Muscle layer of duodenum (tissue), 2 donors: ENCODE measurements around the gene SLC43A1.
"Not testable (repeated sequence)": the region's sequence is repeated elsewhere in the genome, so short reads cannot be mapped to it uniquely, and the experiment has no call there.

ENCODE experiments used
- H3K27ac ChIP-seq: one replicate; pipeline ENCODE4 v1.7.0; 2013; ENCODE audit warnings: mild to moderate bottlenecking, low read length
- H3K27me3 ChIP-seq: one replicate; pipeline ENCODE4 v1.7.0; 2013; ENCODE audit warnings: low read depth, mild to moderate bottlenecking, control low read depth, low read length
- H3K36me3 ChIP-seq, 2 donors: one replicate each; pipeline ENCODE4 v1.7.0; 2013; ENCODE audit warnings: low read length in 2 of 2, control low read depth in 1 of 2, mild to moderate bottlenecking in 1 of 2; ENCODE audit not compliant: insufficient read depth in 2 of 2, control insufficient read depth in 1 of 2
- H3K4me1 ChIP-seq, 2 donors: one replicate each; pipeline ENCODE4 v1.7.0; 2013; ENCODE audit warnings: low read length in 2 of 2, mild to moderate bottlenecking in 2 of 2, control low read depth in 1 of 2, moderate library complexity in 1 of 2; ENCODE audit not compliant: insufficient read depth in 2 of 2, control insufficient read depth in 1 of 2
- H3K4me3 ChIP-seq, 2 donors: one replicate each; pipeline ENCODE4 v1.7.0; 2013; ENCODE audit warnings: low read length in 2 of 2, low read depth in 1 of 2, mild to moderate bottlenecking in 1 of 2
- H3K9me3 ChIP-seq, 2 donors: one replicate each; pipeline ENCODE4 v1.7.0; 2013; ENCODE audit warnings: low read length in 2 of 2, control low read depth in 1 of 2, mild to moderate bottlenecking in 1 of 2; ENCODE audit not compliant: control insufficient read depth in 1 of 2
- donor health status: healthy.

Gene SLC43A1

DNA sequence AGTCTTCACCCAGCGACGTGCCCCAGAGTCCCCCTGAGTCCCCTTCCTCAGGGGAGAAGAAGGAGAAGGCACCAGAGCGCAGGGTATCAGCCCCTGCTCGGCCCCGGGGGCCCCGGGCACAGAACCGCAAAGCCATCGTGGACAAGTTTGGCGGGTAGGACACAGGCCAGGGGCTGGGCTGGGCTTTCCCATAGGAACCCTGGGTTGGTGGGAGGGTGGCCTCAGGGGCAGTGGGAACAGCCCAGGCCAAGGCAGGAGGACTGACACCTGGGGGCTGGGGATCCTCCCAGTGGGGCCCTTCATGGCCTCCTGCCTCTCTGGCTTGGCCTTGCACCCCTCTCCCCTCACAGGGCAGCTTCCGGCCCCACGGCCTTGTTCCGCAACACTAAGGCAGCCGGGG lies 30.4 kb upstream of the SLC43A1 start:
- H3K4me3 ChIP-seq, result no peak overlapping the region

GRCh38 chr11:57544566-57544965 lies 29.1 kb upstream of the SLC43A1 start:
- Histone ChIP-seq H3K9me3 (no peaks in the 10 kb centered on the region), H3K27ac (no peak overlapping the region), H3K4me1 (no peaks in the 10 kb centered on the region), H3K36me3 (peaks cover 1 to 4% of the 10 kb centered on the region in 2 donors), H3K4me3 (no peak overlapping the region), H3K27me3 (no peaks in the 10 kb centered on the region)

More for the DNA sequence above, 30.4 kb upstream of the SLC43A1 start:
- Histone ChIP-seq H3K9me3 (no peaks in the 10 kb centered on the region), H3K4me1 (no peaks in the 10 kb centered on the region), H3K27me3 (no peaks in the 10 kb centered on the region), H3K27ac (no peak overlapping the region), H3K36me3 (peaks cover 13 to 17% of the 10 kb centered on the region in 2 donors)

DNA sequence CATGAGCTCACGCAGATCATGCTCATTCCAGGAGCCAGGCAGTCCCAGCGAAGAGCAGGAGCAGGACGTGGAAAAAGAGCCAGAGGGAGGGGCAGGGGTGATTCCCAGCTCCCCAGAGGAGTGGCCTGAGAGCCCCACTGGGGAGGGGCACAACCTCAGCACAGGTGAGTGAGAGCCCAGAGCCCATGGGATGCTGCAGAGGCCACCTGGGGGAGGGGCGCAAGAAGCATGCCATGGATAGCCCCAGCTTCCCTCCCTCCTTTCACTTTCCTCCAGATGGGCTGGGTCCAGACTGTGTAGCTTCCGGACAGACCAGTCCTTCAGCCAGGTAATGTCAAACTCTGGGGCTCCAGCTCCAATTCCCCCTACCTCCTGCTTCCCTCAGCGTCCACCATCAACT lies 28.1 kb upstream of the SLC43A1 start:
- Histone ChIP-seq H3K36me3 (no peaks in the 10 kb centered on the region), H3K9me3 (no peaks in the 10 kb centered on the region), H3K4me3 (no peak overlapping the region), H3K27me3 (no peaks in the 10 kb centered on the region), H3K27ac (no peak overlapping the region), H3K4me1 (no peaks in the 10 kb centered on the region)

DNA sequence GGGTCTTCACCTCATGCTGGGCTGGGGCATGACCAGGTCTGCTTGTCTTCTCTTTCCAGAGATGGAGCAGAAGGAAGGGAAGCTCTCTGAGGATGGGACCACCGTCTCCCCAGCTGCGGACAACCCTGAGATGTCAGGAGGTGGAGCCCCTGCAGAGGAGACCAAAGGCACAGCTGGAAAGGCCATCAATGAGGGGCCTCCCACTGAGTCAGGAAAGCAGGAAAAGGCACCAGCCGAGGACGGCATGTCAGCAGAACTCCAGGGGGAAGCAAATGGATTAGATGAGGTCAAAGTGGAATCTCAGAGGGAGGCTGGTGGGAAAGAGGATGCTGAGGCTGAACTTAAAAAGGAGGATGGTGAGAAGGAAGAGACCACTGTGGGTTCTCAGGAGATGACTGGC lies 27.1 kb upstream of the SLC43A1 start:
- no peak overlapping the region for H3K27ac ChIP-seq
- no peaks in the 10 kb centered on the region for H3K27me3 ChIP-seq
- no peaks in the 10 kb centered on the region for H3K4me1 ChIP-seq
- H3K36me3 ChIP-seq, result no peaks in the 10 kb centered on the region
- H3K9me3 ChIP-seq, result no peaks in the 10 kb centered on the region
- H3K4me3 ChIP-seq, result no peak overlapping the region

GRCh38 chr11:57541169-57541568 lies 25.7 kb upstream of the SLC43A1 start:
- Histone ChIP-seq H3K4me1 (no peaks in the 10 kb centered on the region), H3K27ac (no peak overlapping the region), H3K4me3 (no peak overlapping the region), H3K27me3 (no peaks in the 10 kb centered on the region), H3K9me3 (no peaks in the 10 kb centered on the region), H3K36me3 (no peaks in the 10 kb centered on the region)

DNA sequence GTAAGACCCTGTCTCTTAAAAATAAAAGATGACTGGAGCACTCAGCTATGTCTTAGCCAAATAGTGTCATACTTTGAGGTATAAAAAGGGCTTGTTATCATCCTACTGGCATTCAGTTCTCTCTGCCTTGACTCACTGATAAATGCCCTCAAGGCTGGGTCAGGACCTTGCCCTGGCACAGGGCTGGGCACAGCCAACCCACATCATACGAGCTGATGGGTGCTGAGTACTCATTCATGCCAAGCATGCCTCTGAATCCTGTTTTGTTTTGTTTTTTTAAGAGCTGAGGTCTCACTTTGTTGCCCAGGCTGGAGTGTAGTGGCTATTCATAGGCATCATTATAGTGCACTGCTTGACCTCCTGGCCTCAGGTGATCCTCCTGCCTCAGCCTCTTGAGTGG lies 23.8 kb upstream of the SLC43A1 start:
- no peaks in the 10 kb centered on the region for H3K4me1 ChIP-seq
- no peak overlapping the region for H3K4me3 ChIP-seq
- no peaks in the 10 kb centered on the region for H3K36me3 ChIP-seq
- H3K9me3 ChIP-seq, result no peaks in the 10 kb centered on the region
- no peak overlapping the region for H3K27ac ChIP-seq
- no peaks in the 10 kb centered on the region for H3K27me3 ChIP-seq

DNA sequence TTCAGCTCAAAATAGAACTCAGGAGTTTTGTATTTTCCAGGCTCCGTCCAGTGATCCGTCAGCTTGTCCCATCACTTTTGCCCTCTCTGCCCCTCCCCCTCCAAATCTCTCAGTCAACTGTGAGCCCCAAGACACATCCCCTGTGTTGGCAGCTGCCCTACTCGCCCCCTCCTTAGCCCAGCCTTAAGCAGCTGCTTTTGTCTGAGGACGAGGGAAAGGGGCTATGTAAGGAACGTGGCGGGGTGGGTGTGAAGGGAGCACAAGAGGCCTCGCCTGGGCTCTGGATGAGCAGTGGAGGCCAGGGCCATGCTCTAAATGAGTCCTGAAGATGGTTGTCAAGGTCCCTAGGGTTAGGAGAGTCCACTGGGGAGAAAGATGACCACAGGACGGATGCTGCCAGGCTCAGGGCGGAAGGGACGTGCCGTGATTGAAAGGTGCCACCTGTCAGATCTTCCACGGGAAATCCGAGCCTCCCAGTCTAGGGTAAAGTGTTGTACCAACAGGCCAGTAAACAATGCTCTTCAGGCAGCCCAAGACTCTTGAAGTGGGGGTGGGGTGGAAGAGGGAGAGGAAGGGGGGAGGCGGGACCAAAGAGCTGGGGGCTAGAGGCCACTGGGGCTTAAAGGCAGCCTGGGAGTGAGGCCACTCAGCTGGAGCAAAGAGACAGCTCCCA lies 21.6 kb upstream of the SLC43A1 start, which contains the start of gene SMTNL1:
TSS of gene SMTNL1 (plus strand) at position 649 of the 673 bp plus-strand sequence. CDS start 5,048 bp downstream, outside the sequence.
- H3K4me3 ChIP-seq, result no peak within 1 kb of the TSS
- no peaks in the 10 kb centered on the region for H3K36me3 ChIP-seq
- H3K27ac ChIP-seq, result no peak within 1 kb of the TSS
- H3K9me3 ChIP-seq, result no peaks in the 10 kb centered on the region
- H3K27me3 ChIP-seq, result no peaks in the 10 kb centered on the region
- no peaks in the 10 kb centered on the region for H3K4me1 ChIP-seq

GRCh38 chr11:57534449-57534848 lies 18.9 kb upstream of the SLC43A1 start:
- H3K4me3 ChIP-seq, H3K36me3 ChIP-seq, H3K9me3 ChIP-seq, H3K27ac ChIP-seq, H3K27me3 ChIP-seq: not testable (repeated sequence)
- peaks cover 2 to 14% of the 10 kb centered on the region in 2 donors for H3K4me1 ChIP-seq

GRCh38 chr11:57530596-57531507 lies 15.3 kb upstream of the SLC43A1 start, which contains the start of gene TIMM10:
Gene TIMM10 (minus strand): TSS chr11:57530754. CDS start chr11:57530189, 565 bp downstream.
- no peaks in the 10 kb centered on the region for H3K27me3 ChIP-seq
- peaks cover 5 to 22% of the 10 kb centered on the region in 2 donors for H3K4me1 ChIP-seq
- peak within 1 kb of the TSS; percentile 85 for H3K27ac ChIP-seq
- H3K4me3 ChIP-seq, result peak within 1 kb of the TSS; percentile 86 to 95
- no peaks in the 10 kb centered on the region for H3K9me3 ChIP-seq
- peaks cover 5 to 12% of the 10 kb centered on the region in 2 donors for H3K36me3 ChIP-seq

GRCh38 chr11:57530215-57530595 lies 14.7 kb upstream of the SLC43A1 start:
- no peaks in the 10 kb centered on the region for H3K27me3 ChIP-seq
- H3K4me1 ChIP-seq, result peaks cover 5 to 22% of the 10 kb centered on the region in 2 donors
- peak overlapping the region; percentile 55 for H3K27ac ChIP-seq
- H3K9me3 ChIP-seq, result no peaks in the 10 kb centered on the region
- peak overlapping the region; percentile 86 to 95 for H3K4me3 ChIP-seq
- H3K36me3 ChIP-seq, result peaks cover 5 to 12% of the 10 kb centered on the region in 2 donors

GRCh38 chr11:57529012-57529411 lies 13.5 kb upstream of the SLC43A1 start:
- Histone ChIP-seq H3K4me1 (peaks cover 5 to 22% of the 10 kb centered on the region in 2 donors), H3K4me3 (no peak overlapping the region), H3K36me3 (peaks cover 5 to 12% of the 10 kb centered on the region in 2 donors), H3K9me3 (no peaks in the 10 kb centered on the region), H3K27me3 (no peaks in the 10 kb centered on the region), H3K27ac (no peak overlapping the region)
